Ascending aorta (tissue), 2 donors: ENCODE measurements around the gene FSTL4. TPM values are rescaled to one million over a fixed set of nuclear protein-coding genes. Genes with fewer than 3 reads are reported as not detected.

Source experiments
- DNase-seq, 2 donors: peaks; one replicate each; pipeline ENCODE4 v3.0.0-alpha.2; 2019; ENCODE audit warnings: low spot score in 2 of 2
- H3K27ac ChIP-seq, 2 donors: fragments of 200-600 bp; sonication (generic); one replicate each; pipeline ENCODE4 v1.5.1; 2016 to 2017; ENCODE audit warnings: mild to moderate bottlenecking in 1 of 2
- H3K27me3 ChIP-seq: fragments of 200-600 bp; sonication (generic); one replicate; pipeline ENCODE4 v1.5.1; 2017
- H3K36me3 ChIP-seq, 2 donors: fragments of 200-600 bp; sonication (generic); one replicate each; pipeline ENCODE4 v1.5.1; 2016
- H3K4me1 ChIP-seq, 2 donors: fragments of 200-600 bp; sonication (generic); one replicate each; pipeline ENCODE4 v1.5.1; 2016 to 2017; ENCODE audit warnings: mild to moderate bottlenecking in 1 of 2
- H3K4me3 ChIP-seq, 2 donors: fragments of 200-600 bp; sonication (generic); one replicate each; pipeline ENCODE4 v1.5.1; 2016 to 2017; ENCODE audit warnings: mild to moderate bottlenecking in 1 of 2
- H3K9me3 ChIP-seq, 2 donors: fragments of 200-600 bp; sonication (generic); one replicate each; pipeline ENCODE4 v1.5.1; 2016
- CTCF ChIP-seq, 3 experiments: fragments of 200-600 bp in 2 of 3; fragments of 450-650 bp in 1 of 3; sonication (generic) in 2 of 3; IDR thresholded peaks; one replicate each; pipeline ENCODE4 v1.5.1; 2016 to 2019; ENCODE audit warnings: antibody characterized with exemption in 3 of 3, mild to moderate bottlenecking in 1 of 3, moderate library complexity in 1 of 3
- intact Hi-C: fragments of 100-400 bp; cut with DNase I; formaldehyde crosslinking; loops from one replicate; pipeline ENCODE4 v1.15.1; 2023
- total RNA-seq: library from RNA; depleted of rRNA; stranded (reverse); fragments of >200 nt; gene quantifications from one replicate; pipeline ENCODE4 v1.1.0, GENCODE V29; 2016

The FSTL4 gene
- total RNA-seq, 1 donor from 2014 or later: 0.11 TPM

GRCh38 chr5:133494232-133494922, 118.0 kb downstream of the FSTL4 start:
- H3K36me3 ChIP-seq: no peaks in the 10 kb centered on the region
- H3K4me1 ChIP-seq: no peaks in the 10 kb centered on the region
- H3K4me3 ChIP-seq: no peak overlapping the region
- H3K9me3 ChIP-seq: peaks cover 0 to 6% of the 10 kb centered on the region in 2 donors
- no peak overlapping the region for H3K27ac ChIP-seq
- intact Hi-C loops: no loop called here
- no peak for DNase-seq
- H3K27me3 ChIP-seq: no peaks in the 10 kb centered on the region
- TF ChIP-seq CTCF (IDR thresholded peaks at IDR 0.05): no peak

- intact Hi-C loops: no loop called here
- Histone ChIP-seq H3K4me3 (no peak overlapping the region), H3K9me3 (peaks cover 0 to 6% of the 10 kb centered on the region in 2 donors), H3K36me3 (no peaks in the 10 kb centered on the region), H3K27ac (no peak overlapping the region), H3K27me3 (no peaks in the 10 kb centered on the region), H3K4me1 (no peaks in the 10 kb centered on the region)
- TF ChIP-seq CTCF (IDR thresholded peaks at IDR 0.05): no peak
- no peak for DNase-seq
These were observed 122.7 kb downstream of the FSTL4 start for GRCh38 chr5:133489632-133490031.

- TF ChIP-seq CTCF (IDR thresholded peaks at IDR 0.05): no peak
- H3K27me3 ChIP-seq: no peaks in the 10 kb centered on the region
- H3K27ac ChIP-seq: no peak overlapping the region
- intact Hi-C loops: no loop called here
- no peaks in the 10 kb centered on the region for H3K36me3 ChIP-seq
- H3K9me3 ChIP-seq: peaks cover 0 to 6% of the 10 kb centered on the region in 2 donors
- DNase-seq: no peak
- H3K4me3 ChIP-seq: no peak overlapping the region
- no peaks in the 10 kb centered on the region for H3K4me1 ChIP-seq
These were observed 125.2 kb downstream of the FSTL4 start for GRCh38 chr5:133487093-133487492.

- intact Hi-C loops: no loop called here
- Histone ChIP-seq H3K27me3 (no peaks in the 10 kb centered on the region), H3K4me1 (no peaks in the 10 kb centered on the region), H3K4me3 (no peak overlapping the region), H3K27ac (no peak overlapping the region), H3K9me3 (peaks cover 0 to 1% of the 10 kb centered on the region in 2 donors), H3K36me3 (no peaks in the 10 kb centered on the region)
- no peak for TF ChIP-seq CTCF (IDR thresholded peaks at IDR 0.05)
- no peak for DNase-seq
These were observed 126.9 kb downstream of the FSTL4 start for GRCh38 chr5:133485468-133485867.

GRCh38 chr5:133483406-133484090, 128.8 kb downstream of the FSTL4 start:
- H3K36me3 ChIP-seq: no peaks in the 10 kb centered on the region
- TF ChIP-seq CTCF (IDR thresholded peaks at IDR 0.05): no peak
- no peaks in the 10 kb centered on the region for H3K4me1 ChIP-seq
- DNase-seq: no peak
- intact Hi-C loops: no loop called here
- no peak overlapping the region for H3K27ac ChIP-seq
- no peaks in the 10 kb centered on the region for H3K27me3 ChIP-seq
- H3K4me3 ChIP-seq: no peak overlapping the region
- H3K9me3 ChIP-seq: no peaks in the 10 kb centered on the region
